Astrocyte (in vitro differentiated cells and primary cell): ENCODE results near the gene EPB41. TPM values are rescaled to one million over a fixed set of nuclear protein-coding genes. Genes with fewer than 3 reads are reported as not detected.
A peak's percentile ranks its signal among the peaks of the same experiment; 100 is the strongest.

Experiments used
- DNase-seq: peaks from one replicate; pipeline ENCODE4 v3.0.0-alpha.2; 2010; ENCODE audit warnings: low read depth
- FAIRE-seq: peaks from 2 replicates; lab custom pipeline; 2011; peaks lifted over from hg19 to GRCh38; lab: Jason Lieb, UNC
- H2AFZ ChIP-seq: 2 replicates; pipeline ENCODE4 v1.6.0; 2012; ENCODE audit warnings: low read depth, low read length, inconsistent platforms
- H3K27ac ChIP-seq: 2 replicates; pipeline ENCODE4 v1.5.1; 2011; ENCODE audit warnings: low read depth, low read length, inconsistent platforms
- H3K27me3 ChIP-seq: 2 replicates; pipeline ENCODE4 v1.6.0; 2011; ENCODE audit warnings: low read length, inconsistent platforms; ENCODE audit not compliant: insufficient read depth
- H3K36me3 ChIP-seq: 2 replicates; pipeline ENCODE4 v1.5.1; 2011; ENCODE audit warnings: low read length, inconsistent platforms; ENCODE audit not compliant: insufficient read depth
- H3K4me1 ChIP-seq: 2 replicates; pipeline ENCODE4 v1.5.1; 2011; ENCODE audit warnings: low read length, inconsistent platforms; ENCODE audit not compliant: insufficient read depth
- H3K4me2 ChIP-seq: 2 replicates; pipeline ENCODE4 v1.6.0; 2012; ENCODE audit warnings: low read length, inconsistent platforms
- H3K4me3 ChIP-seq: 2 replicates; pipeline ENCODE4 v1.5.1; 2011; ENCODE audit warnings: low read depth, mild to moderate bottlenecking, low read length, inconsistent platforms; ENCODE audit not compliant: insufficient read depth
- H3K79me2 ChIP-seq: 2 replicates; pipeline ENCODE4 v1.6.0; 2012; ENCODE audit warnings: mild to moderate bottlenecking, low read length, inconsistent platforms; ENCODE audit not compliant: insufficient read depth
- H3K9ac ChIP-seq: 2 replicates; pipeline ENCODE4 v1.6.0; 2012; ENCODE audit warnings: mild to moderate bottlenecking, low read length, inconsistent platforms
- H3K9me3 ChIP-seq: 2 replicates; pipeline ENCODE4 v1.5.1; 2012; ENCODE audit warnings: low read depth, mild to moderate bottlenecking, low read length, inconsistent platforms; ENCODE audit not compliant: insufficient read depth
- H4K20me1 ChIP-seq: 2 replicates; pipeline ENCODE4 v1.6.0; 2012; ENCODE audit warnings: low read length, inconsistent platforms; ENCODE audit not compliant: insufficient read depth
- H3K27ac Mint-ChIP-seq: one replicate; pipeline ENCODE4 v1.8.0; 2021; ENCODE audit warnings: mild to moderate bottlenecking, mixed read lengths; ENCODE audit not compliant: unreplicated experiment
- H3K27me3 Mint-ChIP-seq: one replicate; pipeline ENCODE4 v1.8.0; 2021; ENCODE audit warnings: low read depth, mixed read lengths; ENCODE audit not compliant: unreplicated experiment
- H3K36me3 Mint-ChIP-seq: one replicate; pipeline ENCODE4 v1.8.0; 2021; ENCODE audit warnings: low read depth, mixed read lengths; ENCODE audit not compliant: unreplicated experiment
- H3K4me1 Mint-ChIP-seq: one replicate; pipeline ENCODE4 v1.8.0; 2021; ENCODE audit warnings: low read depth, mixed read lengths; ENCODE audit not compliant: unreplicated experiment
- H3K4me3 Mint-ChIP-seq: one replicate; pipeline ENCODE4 v1.8.0; 2021; ENCODE audit warnings: mild to moderate bottlenecking, moderate library complexity, mixed read lengths; ENCODE audit not compliant: unreplicated experiment
- H3K9me3 Mint-ChIP-seq: one replicate; pipeline ENCODE4 v1.8.0; 2021; ENCODE audit warnings: mild to moderate bottlenecking, mixed read lengths; ENCODE audit not compliant: unreplicated experiment
- EZH2 ChIP-seq: IDR thresholded peaks from 2 replicates; pipeline ENCODE4 v1.6.1; 2012; ENCODE audit warnings: mild to moderate bottlenecking, low read length, inconsistent platforms; ENCODE audit not compliant: insufficient read depth
- total RNA-seq: library from RNA; stranded (reverse); gene quantifications from 2 replicates; pipeline ENCODE4 v1.2.1, GENCODE V29; 2021
- TF ChIP-seq, protein P1 (sequence below): IDR thresholded peaks from 2 replicates; pipeline ENCODE4 v1.5.1; 2011; ENCODE audit warnings: low read depth, mild to moderate bottlenecking, inconsistent platforms, low read length, moderate library complexity; ENCODE audit not compliant: insufficient read depth

Gene EPB41
- total RNA-seq, 1 donor from 2014 or later = 13.9 TPM

- no peak overlapping the region for H3K4me2 ChIP-seq
- peaks cover 14% of the 10 kb centered on the region for H3K36me3 Mint-ChIP-seq
- H3K27ac ChIP-seq = no peak overlapping the region
- no peak overlapping the region for H3K9ac ChIP-seq
- H2AFZ ChIP-seq = no peak overlapping the region
- H3K4me3 Mint-ChIP-seq = no peak overlapping the region
- H3K36me3 ChIP-seq = no peaks in the 10 kb centered on the region
- no peak overlapping the region for H3K4me3 ChIP-seq
- peaks cover 7% of the 10 kb centered on the region for H3K4me1 ChIP-seq
- no peaks in the 10 kb centered on the region for H3K27me3 ChIP-seq
- FAIRE-seq (no peak), DNase-seq (no peak)
- no peaks in the 10 kb centered on the region for H3K79me2 ChIP-seq
- no peak overlapping the region for H3K27ac Mint-ChIP-seq
- no peaks in the 10 kb centered on the region for H3K9me3 Mint-ChIP-seq
- no peak for TF ChIP-seq EZH2
- TF ChIP-seq, protein P1, sequence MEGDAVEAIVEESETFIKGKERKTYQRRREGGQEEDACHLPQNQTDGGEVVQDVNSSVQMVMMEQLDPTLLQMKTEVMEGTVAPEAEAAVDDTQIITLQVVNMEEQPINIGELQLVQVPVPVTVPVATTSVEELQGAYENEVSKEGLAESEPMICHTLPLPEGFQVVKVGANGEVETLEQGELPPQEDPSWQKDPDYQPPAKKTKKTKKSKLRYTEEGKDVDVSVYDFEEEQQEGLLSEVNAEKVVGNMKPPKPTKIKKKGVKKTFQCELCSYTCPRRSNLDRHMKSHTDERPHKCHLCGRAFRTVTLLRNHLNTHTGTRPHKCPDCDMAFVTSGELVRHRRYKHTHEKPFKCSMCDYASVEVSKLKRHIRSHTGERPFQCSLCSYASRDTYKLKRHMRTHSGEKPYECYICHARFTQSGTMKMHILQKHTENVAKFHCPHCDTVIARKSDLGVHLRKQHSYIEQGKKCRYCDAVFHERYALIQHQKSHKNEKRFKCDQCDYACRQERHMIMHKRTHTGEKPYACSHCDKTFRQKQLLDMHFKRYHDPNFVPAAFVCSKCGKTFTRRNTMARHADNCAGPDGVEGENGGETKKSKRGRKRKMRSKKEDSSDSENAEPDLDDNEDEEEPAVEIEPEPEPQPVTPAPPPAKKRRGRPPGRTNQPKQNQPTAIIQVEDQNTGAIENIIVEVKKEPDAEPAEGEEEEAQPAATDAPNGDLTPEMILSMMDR = no peak
- no peaks in the 10 kb centered on the region for H3K9me3 ChIP-seq
- H3K27me3 Mint-ChIP-seq = peaks cover 4% of the 10 kb centered on the region
- H3K4me1 Mint-ChIP-seq = peaks cover 1% of the 10 kb centered on the region
- peaks cover 14% of the 10 kb centered on the region for H4K20me1 ChIP-seq
Observed at GRCh38 chr1:29117381-29117780, 203.0 kb downstream of the EPB41 start.

DNA sequence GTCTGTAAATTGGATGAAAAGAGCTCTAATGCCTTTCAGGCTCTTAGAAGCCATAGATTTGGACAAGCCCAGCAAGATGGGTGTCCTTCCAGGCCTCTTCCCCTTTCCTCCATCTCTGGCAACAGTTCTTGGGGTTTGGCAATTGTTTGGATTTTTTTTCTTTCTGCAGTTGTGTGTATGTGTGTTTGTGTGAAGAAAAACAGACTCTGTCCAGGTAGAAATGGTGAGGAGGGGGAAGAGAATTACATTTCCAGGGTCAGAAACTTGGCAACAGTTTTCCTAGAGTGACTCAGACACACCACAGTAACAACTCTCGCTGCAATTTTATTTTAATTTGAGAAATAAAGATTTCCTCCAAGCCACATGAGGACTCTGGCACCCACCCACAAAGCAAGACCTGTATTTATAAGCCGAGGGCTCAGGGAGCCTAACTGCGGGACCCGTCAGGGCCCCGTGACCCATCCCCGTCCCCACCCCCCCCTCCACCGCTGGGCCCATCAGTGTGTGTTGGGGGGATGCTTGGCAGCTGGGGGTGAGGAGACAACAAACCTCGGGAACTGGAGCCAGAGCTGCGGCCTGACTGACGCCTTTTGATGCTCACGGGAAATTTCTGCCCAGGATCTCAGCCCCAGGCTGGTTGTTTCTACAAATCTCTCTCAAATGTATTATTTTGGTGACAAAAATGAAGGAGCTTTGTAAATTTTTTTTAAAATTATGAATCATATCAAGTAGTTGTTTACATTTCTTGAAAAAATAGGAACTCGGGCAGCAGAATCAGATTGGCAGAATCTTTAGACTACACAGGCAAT is 205.0 kb downstream of the EPB41 start:
- Histone ChIP-seq H3K9me3 (no peaks in the 10 kb centered on the region), H4K20me1 (peaks cover 14% of the 10 kb centered on the region), H3K79me2 (no peaks in the 10 kb centered on the region), H3K36me3 (no peaks in the 10 kb centered on the region), H3K4me1 (peaks cover 22% of the 10 kb centered on the region), H3K27me3 (no peaks in the 10 kb centered on the region), H2AFZ (no peak overlapping the region), H3K4me3 (no peak overlapping the region), H3K9ac (no peak overlapping the region), H3K27ac (no peak overlapping the region), H3K4me2 (no peak overlapping the region)
- FAIRE-seq (no peak), DNase-seq (no peak)
- Mint-ChIP-seq H3K4me1 (no peaks in the 10 kb centered on the region), H3K36me3 (peaks cover 13% of the 10 kb centered on the region), H3K9me3 (no peaks in the 10 kb centered on the region), H3K27ac (peak overlapping the region; percentile 26), H3K27me3 (peaks cover 4% of the 10 kb centered on the region), H3K4me3 (no peak overlapping the region)
- no peak for TF ChIP-seq EZH2
- TF ChIP-seq, protein P1 = no peak

DNA sequence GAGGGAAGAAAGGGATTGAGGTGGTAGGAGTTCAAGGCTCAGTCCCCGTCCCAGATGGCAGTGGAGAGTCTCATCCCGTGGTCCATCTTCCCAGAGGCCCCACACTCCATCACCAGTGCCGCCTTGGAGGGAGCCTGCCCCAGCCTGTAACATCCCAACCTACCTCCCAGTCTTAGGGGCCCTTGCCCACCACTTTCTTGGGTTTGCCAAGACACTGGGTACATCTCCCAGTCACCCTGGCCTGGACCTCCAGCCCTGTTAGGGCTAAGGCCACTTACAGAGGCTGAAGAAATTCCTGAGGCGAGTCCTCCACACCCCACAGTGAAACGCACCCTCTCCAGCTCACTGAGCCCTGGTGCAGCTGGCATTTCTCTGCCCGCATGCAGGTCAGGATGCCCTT is 206.0 kb downstream of the EPB41 start:
- Mint-ChIP-seq H3K36me3 (peaks cover 12% of the 10 kb centered on the region), H3K4me3 (no peak overlapping the region), H3K4me1 (no peaks in the 10 kb centered on the region), H3K27me3 (peaks cover 4% of the 10 kb centered on the region), H3K27ac (no peak overlapping the region), H3K9me3 (no peaks in the 10 kb centered on the region)
- DNase-seq (no peak), FAIRE-seq (no peak)
- TF ChIP-seq, protein P1 = no peak
- TF ChIP-seq EZH2 = no peak
- Histone ChIP-seq H3K27me3 (no peaks in the 10 kb centered on the region), H3K27ac (no peak overlapping the region), H3K9me3 (no peaks in the 10 kb centered on the region), H2AFZ (no peak overlapping the region), H3K4me1 (peaks cover 22% of the 10 kb centered on the region), H4K20me1 (peaks cover 14% of the 10 kb centered on the region), H3K4me3 (no peak overlapping the region), H3K79me2 (no peaks in the 10 kb centered on the region), H3K4me2 (no peak overlapping the region), H3K36me3 (no peaks in the 10 kb centered on the region), H3K9ac (no peak overlapping the region)
